IPS-20b (cell line): ENCODE results near the gene VGLL3.
"Not testable (repeated sequence)": the region's sequence is repeated elsewhere in the genome, so short reads cannot be mapped to it uniquely, and the experiment has no call there.

Experiments
- H3K27ac ChIP-seq: one replicate; pipeline ENCODE4 v1.5.1; 2013; ENCODE audit warnings: low read length
- H3K27me3 ChIP-seq: 2 replicates; pipeline ENCODE4 v1.6.1; 2013; ENCODE audit warnings: mild to moderate bottlenecking, low read length, inconsistent platforms; ENCODE audit not compliant: insufficient read depth
- H3K36me3 ChIP-seq: 2 replicates; pipeline ENCODE4 v1.6.1; 2013; ENCODE audit warnings: low read depth, mild to moderate bottlenecking, inconsistent platforms, low read length, moderate library complexity; ENCODE audit not compliant: insufficient read depth
- H3K4me1 ChIP-seq: 2 replicates; pipeline ENCODE4 v1.6.1; 2013; ENCODE audit warnings: mild to moderate bottlenecking, control low read depth, inconsistent platforms, low read length, moderate library complexity; ENCODE audit not compliant: insufficient read depth
- H3K4me3 ChIP-seq: 2 replicates; pipeline ENCODE4 v1.5.1; 2013; ENCODE audit warnings: mild to moderate bottlenecking, low read length, inconsistent platforms
- H3K9ac ChIP-seq: 2 replicates; pipeline ENCODE4 v1.6.1; 2013; ENCODE audit warnings: low read depth, mild to moderate bottlenecking, inconsistent platforms, low read length, moderate library complexity
- H3K9me3 ChIP-seq: 2 replicates; pipeline ENCODE4 v1.6.1; 2013; ENCODE audit warnings: mild to moderate bottlenecking, low read depth, low read length, inconsistent platforms; ENCODE audit not compliant: insufficient read depth

The VGLL3 gene

DNA sequence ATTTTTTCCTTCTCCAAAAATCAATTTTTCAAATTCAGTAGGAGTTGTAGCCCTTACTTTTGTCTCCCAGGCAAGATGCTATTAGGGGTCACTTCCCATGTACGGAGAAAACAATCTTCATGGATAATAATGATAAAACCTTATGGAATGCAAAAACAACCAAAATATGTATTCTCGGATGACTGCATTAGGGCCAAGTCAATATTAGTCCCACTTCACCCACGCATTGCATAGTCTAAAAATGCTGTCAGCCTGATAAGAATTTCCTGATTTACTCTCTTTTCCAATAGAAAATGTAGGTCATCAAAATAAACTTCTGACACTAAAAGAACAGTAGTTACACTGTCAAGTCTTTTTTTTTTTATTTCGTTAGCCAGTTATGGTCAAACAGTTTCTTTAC, 2.7 kb downstream of the VGLL3 start:
- Histone ChIP-seq H3K4me3 (no peak overlapping the region), H3K27ac (no peak overlapping the region), H3K9me3 (no peaks in the 10 kb centered on the region), H3K27me3 (peaks cover 20% of the 10 kb centered on the region), H3K36me3 (no peaks in the 10 kb centered on the region), H3K9ac (no peak overlapping the region), H3K4me1 (peaks cover under 1% of the 10 kb centered on the region; the same call in 1 of the 2 replicates)

DNA sequence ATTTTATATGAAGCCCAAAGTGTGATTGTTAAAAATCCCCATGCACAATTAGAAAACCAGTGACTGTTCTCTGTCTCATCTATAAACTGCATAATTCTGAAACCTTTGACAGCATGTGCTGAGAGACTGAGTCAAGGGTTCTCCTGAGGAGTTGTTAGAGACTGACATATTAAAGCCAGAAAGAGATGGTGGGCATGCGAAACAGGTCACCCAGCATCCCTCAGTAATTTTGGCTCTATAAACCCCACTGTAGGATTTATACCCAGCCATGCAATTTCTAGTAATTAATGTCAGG, 3.6 kb downstream of the VGLL3 start:
- Histone ChIP-seq H3K9ac (no peak overlapping the region), H3K4me1 (peaks cover 2% of the 10 kb centered on the region; the same call in 1 of the 2 replicates), H3K4me3 (no peak overlapping the region), H3K27me3 (peaks cover 20% of the 10 kb centered on the region), H3K27ac (no peak overlapping the region), H3K36me3 (no peaks in the 10 kb centered on the region), H3K9me3 (no peaks in the 10 kb centered on the region)

DNA sequence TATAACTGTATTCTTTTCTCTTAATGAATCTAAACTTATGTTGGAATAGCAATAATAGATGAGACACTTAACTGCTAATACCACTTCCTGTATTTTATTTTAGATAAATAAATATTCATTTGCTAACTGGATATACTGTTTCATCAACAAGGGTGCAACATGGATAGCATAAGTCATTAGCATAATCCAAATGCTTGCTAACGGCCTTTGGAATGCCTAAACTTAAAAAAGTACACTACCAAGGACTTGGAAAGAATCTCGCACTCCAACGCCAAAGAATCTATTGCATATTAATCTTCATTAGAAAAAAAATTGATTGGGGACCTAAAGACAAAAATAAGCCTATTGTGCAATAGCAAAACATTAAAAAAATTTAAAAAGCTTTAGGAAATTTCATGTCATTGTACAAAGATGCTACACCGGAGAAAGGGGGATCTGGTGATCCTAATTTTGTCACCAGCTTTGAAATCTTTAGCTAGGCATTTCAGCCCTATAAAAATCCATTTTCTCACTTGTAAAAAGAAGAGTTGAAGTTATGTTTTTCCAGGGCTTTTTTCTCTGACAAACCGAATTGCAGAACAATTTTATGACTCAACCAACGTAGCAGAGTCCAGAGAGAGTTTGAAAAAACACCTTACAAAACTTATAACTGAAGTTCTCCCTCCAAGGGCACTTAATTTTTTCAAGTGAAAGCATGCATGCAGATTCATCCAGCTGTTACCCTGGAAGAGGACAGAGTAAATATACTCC, 4.1 kb downstream of the VGLL3 start:
- Histone ChIP-seq H3K4me3 (no peak overlapping the region), H3K27me3 (peaks cover 20% of the 10 kb centered on the region), H3K36me3 (no peaks in the 10 kb centered on the region), H3K27ac (no peak overlapping the region), H3K9ac (no peak overlapping the region), H3K9me3 (no peaks in the 10 kb centered on the region), H3K4me1 (peaks cover 2% of the 10 kb centered on the region; the same call in 1 of the 2 replicates)

DNA sequence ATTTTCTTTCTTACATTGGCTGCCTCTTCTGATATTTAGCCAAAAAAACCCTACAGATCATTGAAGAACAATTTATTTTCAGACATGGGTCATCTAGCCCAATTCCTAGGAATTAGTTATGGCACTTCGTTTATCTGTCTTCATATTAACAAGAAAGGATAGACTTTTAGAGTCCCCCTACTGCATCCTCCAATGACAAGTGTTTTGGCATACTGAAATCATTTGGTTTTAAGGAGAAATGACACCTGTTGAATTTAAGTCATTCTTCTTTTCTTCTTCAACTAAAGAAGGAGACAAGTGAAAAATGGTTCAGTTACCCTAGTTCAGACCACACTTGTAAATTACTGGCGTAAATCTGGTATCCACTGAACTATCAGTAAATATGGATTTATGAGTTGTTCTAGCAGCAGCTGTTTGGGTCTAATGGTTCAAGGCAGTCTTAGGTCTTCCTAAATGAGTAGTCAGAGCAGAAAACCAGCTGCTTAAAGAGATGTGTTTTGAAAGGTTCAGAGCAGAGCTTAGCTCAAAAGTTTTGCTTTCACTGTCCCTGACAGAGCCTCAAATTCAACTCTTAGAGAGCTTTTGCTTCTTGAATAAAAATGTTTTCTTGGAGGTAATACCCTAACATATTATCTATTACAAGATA, 5.6 kb downstream of the VGLL3 start:
- Histone ChIP-seq H3K36me3 (no peaks in the 10 kb centered on the region), H3K9me3 (no peaks in the 10 kb centered on the region), H3K27me3 (peaks cover 18% of the 10 kb centered on the region), H3K27ac (no peak overlapping the region), H3K9ac (no peak overlapping the region), H3K4me1 (peaks cover 2% of the 10 kb centered on the region; the same call in 1 of the 2 replicates), H3K4me3 (no peak overlapping the region)

DNA sequence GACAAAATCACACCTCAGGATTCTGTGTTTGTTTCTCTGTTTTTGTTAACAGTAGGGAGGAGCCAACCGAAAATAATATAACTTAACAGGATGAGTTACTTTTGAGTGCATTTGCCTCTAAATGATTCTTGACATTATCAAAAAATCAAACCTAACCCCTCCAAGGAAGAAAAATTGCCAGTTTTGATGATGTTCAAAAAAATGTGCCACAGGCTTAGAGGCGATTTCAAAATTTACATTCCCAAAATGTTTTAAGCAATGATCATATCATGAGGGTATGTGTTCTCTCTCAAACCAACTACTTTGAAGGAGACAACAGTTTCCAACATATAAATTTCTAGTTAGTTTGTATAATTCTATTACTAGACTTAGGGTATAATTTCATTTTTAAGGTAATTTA, 6.7 kb downstream of the VGLL3 start:
- H3K36me3 ChIP-seq: no peaks in the 10 kb centered on the region
- no peak overlapping the region for H3K4me3 ChIP-seq
- no peaks in the 10 kb centered on the region for H3K9me3 ChIP-seq
- peaks cover 2% of the 10 kb centered on the region; the same call in 1 of the 2 replicates for H3K4me1 ChIP-seq
- H3K9ac ChIP-seq: no peak overlapping the region
- peaks cover 8% of the 10 kb centered on the region for H3K27me3 ChIP-seq
- H3K27ac ChIP-seq: no peak overlapping the region

DNA sequence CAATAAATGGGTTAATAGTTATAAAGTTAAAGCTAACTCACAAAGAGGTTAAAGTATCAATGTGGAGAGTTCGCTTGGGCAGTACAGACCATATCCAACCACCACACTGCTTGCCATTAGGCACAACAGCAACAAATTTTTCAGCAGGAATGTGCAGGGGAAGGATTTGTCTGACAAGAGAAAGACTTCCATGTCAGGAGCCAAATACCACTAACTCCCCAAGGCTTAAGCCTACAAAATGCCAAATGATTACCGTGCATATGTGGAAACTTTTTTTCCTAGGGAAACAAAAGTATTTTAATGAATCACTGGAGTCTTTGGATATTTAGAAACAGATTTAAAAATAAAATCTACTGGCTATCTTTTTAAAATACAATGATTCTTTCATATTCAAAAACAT, 8.1 kb downstream of the VGLL3 start:
- H3K9ac ChIP-seq: no peak overlapping the region
- H3K27ac ChIP-seq: no peak overlapping the region
- H3K36me3 ChIP-seq: no peaks in the 10 kb centered on the region; the same call in 1 of the 2 replicates
- H3K9me3 ChIP-seq: no peaks in the 10 kb centered on the region
- H3K4me1 ChIP-seq: peaks cover 2% of the 10 kb centered on the region
- H3K27me3 ChIP-seq: no peaks in the 10 kb centered on the region
- no peak overlapping the region for H3K4me3 ChIP-seq

DNA sequence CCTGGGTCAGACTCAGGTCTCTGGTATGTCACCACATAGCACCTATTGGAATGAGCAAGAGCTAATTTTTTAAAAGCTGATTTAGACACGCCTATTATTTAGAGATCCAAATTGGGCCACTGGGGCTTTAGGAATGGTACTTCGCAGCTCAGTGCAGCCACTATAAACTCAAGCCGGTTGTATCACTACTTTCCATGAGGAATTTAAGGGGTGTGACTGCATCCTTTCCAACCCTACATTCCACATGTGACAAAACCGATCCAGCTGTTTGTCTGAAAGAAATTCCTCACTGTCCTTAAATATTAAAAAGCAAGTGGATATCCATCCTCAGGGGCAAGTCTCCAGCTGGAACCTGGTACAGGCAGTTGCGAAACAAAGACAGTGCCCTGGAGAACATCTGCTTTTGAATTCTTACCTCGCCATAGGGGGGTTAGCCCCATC, 12.8 kb downstream of the VGLL3 start:
- H3K36me3 ChIP-seq: peaks cover 3% of the 10 kb centered on the region; the same call in 1 of the 2 replicates
- H3K27me3 ChIP-seq: no peaks in the 10 kb centered on the region
- no peak overlapping the region for H3K9ac ChIP-seq
- H3K27ac ChIP-seq: no peak overlapping the region
- no peaks in the 10 kb centered on the region for H3K9me3 ChIP-seq
- peaks cover 2% of the 10 kb centered on the region for H3K4me1 ChIP-seq
- no peak overlapping the region for H3K4me3 ChIP-seq

DNA sequence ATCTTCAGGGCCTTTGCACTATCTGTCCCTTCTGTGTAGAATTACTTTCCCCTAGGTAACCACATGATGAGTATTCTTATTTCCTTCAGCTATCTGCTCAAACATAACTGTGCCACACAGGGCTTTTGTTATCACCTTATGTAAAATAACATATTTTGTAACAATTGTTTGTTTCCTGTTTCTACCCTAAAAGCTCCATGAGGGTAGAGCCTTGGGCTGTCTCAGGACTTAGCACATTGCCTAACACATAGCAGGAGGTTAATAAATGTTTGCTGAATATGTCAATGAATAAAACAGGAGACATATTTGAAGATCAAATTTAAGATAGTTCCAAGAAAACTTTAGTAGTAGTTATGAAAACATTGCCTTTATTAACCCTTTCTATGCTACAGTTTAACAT, 14.7 kb downstream of the VGLL3 start:
- no peaks in the 10 kb centered on the region for H3K9me3 ChIP-seq
- H3K4me3 ChIP-seq: no peak overlapping the region
- no peak overlapping the region for H3K27ac ChIP-seq
- H3K9ac ChIP-seq: no peak overlapping the region
- peaks cover 3% of the 10 kb centered on the region; the same call in 1 of the 2 replicates for H3K36me3 ChIP-seq
- H3K27me3 ChIP-seq: no peaks in the 10 kb centered on the region
- no peaks in the 10 kb centered on the region; the same call in 1 of the 2 replicates for H3K4me1 ChIP-seq

DNA sequence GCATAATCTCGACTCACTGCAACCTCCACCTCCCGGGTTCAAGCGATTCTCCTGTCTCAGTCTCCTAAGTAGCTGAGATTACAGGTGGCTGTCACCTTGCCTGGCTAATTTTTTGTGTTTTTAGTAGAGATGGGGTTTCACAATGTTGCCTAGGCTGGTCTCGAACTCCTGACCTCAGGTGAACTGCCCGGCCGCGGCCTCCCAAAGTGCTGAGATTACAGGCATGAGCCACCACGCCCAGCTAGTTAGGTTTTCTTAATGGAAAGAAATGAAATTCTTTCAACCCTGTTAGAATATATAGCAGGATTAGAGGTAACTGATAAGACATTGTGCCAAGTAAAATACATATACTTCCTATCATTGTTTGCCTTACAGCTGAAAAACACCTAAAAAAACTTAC, 16.8 kb downstream of the VGLL3 start:
- H3K27ac ChIP-seq, H3K27me3 ChIP-seq, H3K9me3 ChIP-seq, H3K9ac ChIP-seq, H3K4me1 ChIP-seq, H3K36me3 ChIP-seq, H3K4me3 ChIP-seq: not testable (repeated sequence)

DNA sequence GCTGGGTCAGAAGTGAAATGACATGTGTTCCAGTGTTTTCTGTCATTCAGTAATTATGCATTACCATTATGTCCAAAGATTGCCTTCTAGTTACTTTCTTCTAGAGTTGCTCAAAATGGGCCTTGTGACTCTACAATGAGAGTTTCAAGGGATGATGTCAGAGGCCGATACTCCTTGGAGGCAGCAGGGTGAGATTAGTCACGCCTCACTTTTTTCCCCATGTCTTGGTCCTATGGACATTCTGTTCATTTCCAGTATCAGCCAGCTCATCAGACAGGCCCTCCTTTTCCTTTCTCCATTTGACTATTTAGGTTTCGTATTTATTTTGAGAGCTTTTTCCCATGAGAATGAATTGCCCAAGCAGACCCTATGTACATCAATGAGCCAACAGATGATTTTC, 17.5 kb downstream of the VGLL3 start:
- Histone ChIP-seq H3K9me3 (no peaks in the 10 kb centered on the region), H3K27me3 (no peaks in the 10 kb centered on the region), H3K27ac (no peak overlapping the region), H3K36me3 (peaks cover 3% of the 10 kb centered on the region; the same call in 1 of the 2 replicates), H3K9ac (no peak overlapping the region), H3K4me1 (no peaks in the 10 kb centered on the region; the same call in 1 of the 2 replicates), H3K4me3 (no peak overlapping the region)

DNA sequence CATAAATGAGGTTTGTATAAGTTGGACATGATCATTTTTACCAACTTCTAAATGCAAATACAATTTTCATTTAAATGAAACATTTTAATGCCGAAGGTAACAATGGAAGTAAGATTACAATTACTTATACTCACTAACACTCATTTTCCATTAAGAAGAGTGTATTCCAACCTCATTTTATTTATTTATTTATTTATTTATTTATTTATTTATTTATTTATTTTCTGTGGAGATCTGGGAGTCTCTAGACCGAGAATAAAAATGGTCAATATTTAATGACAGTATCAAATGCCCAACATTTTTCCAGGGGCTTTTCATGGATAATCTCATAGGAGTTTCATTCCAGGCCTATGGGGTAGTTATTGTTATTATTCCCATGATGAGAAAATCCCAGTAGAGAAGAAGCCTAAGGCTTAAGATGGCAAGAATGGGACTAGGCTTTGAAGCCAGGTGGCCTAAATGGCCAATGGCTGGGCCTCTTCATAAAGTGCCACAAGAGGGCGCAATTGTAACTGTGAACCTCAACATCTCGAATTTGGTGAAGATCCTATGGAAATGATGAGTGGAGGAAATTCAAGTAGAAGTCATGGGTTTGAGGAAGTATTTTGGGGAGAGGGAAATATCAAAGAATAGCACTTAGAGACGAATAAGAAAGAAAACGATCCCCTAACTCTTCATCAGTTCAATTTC, 21.3 kb downstream of the VGLL3 start:
- Histone ChIP-seq H3K36me3 (no peaks in the 10 kb centered on the region), H3K27ac (no peak overlapping the region), H3K4me1 (peaks cover 5% of the 10 kb centered on the region; the same call in 1 of the 2 replicates), H3K9ac (no peak overlapping the region), H3K27me3 (no peaks in the 10 kb centered on the region), H3K4me3 (no peak overlapping the region), H3K9me3 (no peaks in the 10 kb centered on the region)
